Activated B cell treated with CpG ODN at 0.5 μM for 24 hours (primary cell): ENCODE results near the gene GMEB1. TPM values are rescaled to one million over a fixed set of nuclear protein-coding genes. Genes with fewer than 3 reads are reported as not detected.

Experiments
- ATAC-seq: fragments of 200-7000 bp; cut with Tn5 transposase; one replicate; pipeline ENCODE4 v1.10.0; 2021; ENCODE audit warnings: low read depth, mild to moderate bottlenecking, moderate library complexity
- CTCF ChIA-PET: fragments of 350-600 bp; sonication (Branson Sonifier 250); formaldehyde crosslinking; loops from one replicate; lab custom pipeline; 2021; ENCODE audit warnings: antibody characterized with exemption; lab: Charles Lee
- POLR2A ChIA-PET: fragments of 350-600 bp; sonication (Branson Sonifier 250); formaldehyde crosslinking; loops from one replicate; lab custom pipeline; 2021; ENCODE audit warnings: antibody characterized with exemption; lab: Charles Lee
- DNase-seq: peaks from one replicate; pipeline ENCODE4 v3.0.0; 2022
- H3K27ac Mint-ChIP-seq: one replicate; pipeline ENCODE4 v1.8.0; 2020; ENCODE audit warnings: mixed read lengths
- H3K27me3 Mint-ChIP-seq: one replicate; pipeline ENCODE4 v1.8.0; 2021; ENCODE audit warnings: mixed read lengths
- H3K36me3 Mint-ChIP-seq: one replicate; pipeline ENCODE4 v1.8.0; 2021; ENCODE audit warnings: low read depth, mixed read lengths
- H3K4me1 Mint-ChIP-seq: one replicate; pipeline ENCODE4 v1.8.0; 2021; ENCODE audit warnings: mixed read lengths
- H3K4me3 Mint-ChIP-seq: one replicate; pipeline ENCODE4 v1.8.0; 2020; ENCODE audit warnings: mild to moderate bottlenecking, mixed read lengths
- H3K9me3 Mint-ChIP-seq: one replicate; pipeline ENCODE4 v1.8.0; 2020; ENCODE audit warnings: mixed read lengths
- CTCF ChIP-seq: fragments of 200-600 bp; IDR thresholded peaks from one replicate; pipeline ENCODE4 v1.8.0; 2022; ENCODE audit warnings: antibody characterized with exemption, mild to moderate bottlenecking
- intact Hi-C: fragments of 100-400 bp; cut with micrococcal nuclease; formaldehyde crosslinking; loops from one replicate; pipeline ENCODE4 v1.15.1; 2024
- total RNA-seq: library from RNA; stranded (reverse); gene quantifications from 2 replicates; pipeline ENCODE4 v1.2.3, GENCODE V29; 2022

GMEB1 gene
- total RNA-seq, 1 donor from 2014 or later: 27.4 TPM

- POLR2A ChIA-PET: interaction anchor here (0.5 to 5.1 kb wide), 34 partner anchors 8 to 648 kb away, joined by 3 to 132 read pairs (median 6); partner anchors contain the start of genes EYA3, GMEB1, MED18 and RCC1
- no peak for TF ChIP-seq CTCF
- no peak for ATAC-seq
- Mint-ChIP-seq H3K27ac (peak overlapping the region; percentile 91), H3K4me1 (peaks cover 28% of the 10 kb centered on the region), H3K27me3 (no peaks in the 10 kb centered on the region), H3K36me3 (peaks cover 34% of the 10 kb centered on the region), H3K4me3 (peak overlapping the region; percentile 96), H3K9me3 (no peaks in the 10 kb centered on the region)
- CTCF ChIA-PET: interaction anchor here (0.6 to 2.1 kb wide), 17 partner anchors 9 to 446 kb away, joined by 3 to 19 read pairs (median 5); partner anchors contain the start of genes GMEB1, MED18, RCC1 and RNU11
- intact Hi-C loops: loop anchor here (1.0 to 5.0 kb wide), 10 partner anchors 67 to 964 kb away; partner anchors contain the start of genes PHACTR4, RNU11, SRSF4 and STX12
- DNase-seq: no peak
These were observed 67.4 kb downstream of the GMEB1 start for GRCh38 chr1:28735961-28736449.

GRCh38 chr1:28736450-28737306, 68.1 kb downstream of the GMEB1 start, which contains the start of gene YTHDF2:
Gene YTHDF2 (plus strand): TSS chr1:28736940. CDS start chr1:28737121, 181 bp downstream.
- intact Hi-C loops: loop anchor here (1.0 to 5.0 kb wide), 10 partner anchors 67 to 964 kb away; partner anchors contain the start of genes PHACTR4, RNU11, SRSF4 and STX12
- DNase-seq: peak; percentile 96
- POLR2A ChIA-PET: interaction anchor here (0.5 to 5.1 kb wide), 40 partner anchors 9 to 649 kb away, joined by 3 to 132 read pairs (median 5); partner anchors contain the start of genes ATP5IF1, EYA3, GMEB1 and MED18
- TF ChIP-seq CTCF: peak; percentile 83
- H3K36me3 Mint-ChIP-seq: peaks cover 39% of the 10 kb centered on the region
- peak within 1 kb of the TSS; percentile 96 for H3K4me3 Mint-ChIP-seq
- CTCF ChIA-PET: interaction anchor here (0.6 to 2.1 kb wide), 18 partner anchors 9 to 445 kb away, joined by 3 to 19 read pairs (median 4); partner anchors contain the start of genes GMEB1, MED18, RCC1 and RNU11
- ATAC-seq: peak; percentile 93
- H3K27me3 Mint-ChIP-seq: no peaks in the 10 kb centered on the region
- peaks cover 30% of the 10 kb centered on the region for H3K4me1 Mint-ChIP-seq
- H3K27ac Mint-ChIP-seq: peak within 1 kb of the TSS; percentile 91
- no peaks in the 10 kb centered on the region for H3K9me3 Mint-ChIP-seq

GRCh38 chr1:28737307-28738132, 68.9 kb downstream of the GMEB1 start:
- Mint-ChIP-seq H3K36me3 (peaks cover 47% of the 10 kb centered on the region), H3K9me3 (no peaks in the 10 kb centered on the region), H3K27me3 (no peaks in the 10 kb centered on the region)

GRCh38 chr1:28740118-28740517, 71.5 kb downstream of the GMEB1 start:
- peaks cover 73% of the 10 kb centered on the region for H3K36me3 Mint-ChIP-seq

More at GRCh38 chr1:28737307-28738132, 68.9 kb downstream of the GMEB1 start:
- Mint-ChIP-seq H3K4me3 (peak overlapping the region; percentile 96), H3K27ac (peak overlapping the region; percentile 91), H3K4me1 (peaks cover 35% of the 10 kb centered on the region)
- no peak for TF ChIP-seq CTCF
- DNase-seq: no peak
- ChIA-PET CTCF (interaction anchor here (0.6 to 2.1 kb wide), 14 partner anchors 8 to 409 kb away, joined by 3 to 19 read pairs (median 4); partner anchors contain the start of genes GMEB1, MED18, RCC1 and RNU11), POLR2A (interaction anchor here (0.6 to 5.1 kb wide), 33 partner anchors 10 to 1417 kb away, joined by 3 to 132 read pairs (median 5); partner anchors contain the start of genes ATP5IF1, EYA3, GMEB1 and MED18)
- no peak for ATAC-seq
- intact Hi-C loops: loop anchor here (2.0 to 5.0 kb wide), 5 partner anchors 147 to 965 kb away; partner anchors contain the start of genes STX12 and TRNAU1AP

More at GRCh38 chr1:28740118-28740517, 71.5 kb downstream of the GMEB1 start:
- Mint-ChIP-seq H3K27ac (peak overlapping the region; percentile 27), H3K4me1 (peaks cover 54% of the 10 kb centered on the region), H3K9me3 (no peaks in the 10 kb centered on the region), H3K4me3 (no peak overlapping the region), H3K27me3 (no peaks in the 10 kb centered on the region)
- ChIA-PET CTCF (no interaction called here), POLR2A (no interaction called here)
- TF ChIP-seq CTCF: no peak
- intact Hi-C loops: no loop called here
- ATAC-seq: no peak
- no peak for DNase-seq
